Left renal pelvis (tissue), 4 donors: ENCODE data around the gene PHGDH. TPM values are rescaled to one million over a fixed set of nuclear protein-coding genes. Genes with fewer than 3 reads are reported as not detected.
"Not testable (repeated sequence)": the region's sequence is repeated elsewhere in the genome, so short reads cannot be mapped to it uniquely, and the experiment has no call there.

Experiments
- DNase-seq, 4 donors: peaks; one replicate each; pipeline ENCODE4 v3.0.0-alpha.2; 2013; ENCODE audit warnings: low read depth in 4 of 4, low spot score in 3 of 4
- polyA plus RNA-seq, 4 donors: library from polyadenylated mRNA; unstranded; fragments of 120-200 nt; gene quantifications; one replicate each; pipeline ENCODE4 v1.2.1, GENCODE V29; 2013; ENCODE audit not compliant: insufficient read length in 4 of 4

The PHGDH gene
- polyA plus RNA-seq, 4 donors: 117 to 273 (median 258) TPM

- no peak for DNase-seq
Measured at GRCh38 chr1:119784191-119784781, 72.6 kb downstream of the PHGDH start.

- DNase-seq: not testable (repeated sequence)
Measured at GRCh38 chr1:119786046-119786445, 74.3 kb downstream of the PHGDH start.

- not testable (repeated sequence) for DNase-seq
Measured at GRCh38 chr1:119786473-119787050, 74.8 kb downstream of the PHGDH start.

GRCh38 chr1:119787776-119788175 is 76.0 kb downstream of the PHGDH start:
- no peak for DNase-seq

DNA sequence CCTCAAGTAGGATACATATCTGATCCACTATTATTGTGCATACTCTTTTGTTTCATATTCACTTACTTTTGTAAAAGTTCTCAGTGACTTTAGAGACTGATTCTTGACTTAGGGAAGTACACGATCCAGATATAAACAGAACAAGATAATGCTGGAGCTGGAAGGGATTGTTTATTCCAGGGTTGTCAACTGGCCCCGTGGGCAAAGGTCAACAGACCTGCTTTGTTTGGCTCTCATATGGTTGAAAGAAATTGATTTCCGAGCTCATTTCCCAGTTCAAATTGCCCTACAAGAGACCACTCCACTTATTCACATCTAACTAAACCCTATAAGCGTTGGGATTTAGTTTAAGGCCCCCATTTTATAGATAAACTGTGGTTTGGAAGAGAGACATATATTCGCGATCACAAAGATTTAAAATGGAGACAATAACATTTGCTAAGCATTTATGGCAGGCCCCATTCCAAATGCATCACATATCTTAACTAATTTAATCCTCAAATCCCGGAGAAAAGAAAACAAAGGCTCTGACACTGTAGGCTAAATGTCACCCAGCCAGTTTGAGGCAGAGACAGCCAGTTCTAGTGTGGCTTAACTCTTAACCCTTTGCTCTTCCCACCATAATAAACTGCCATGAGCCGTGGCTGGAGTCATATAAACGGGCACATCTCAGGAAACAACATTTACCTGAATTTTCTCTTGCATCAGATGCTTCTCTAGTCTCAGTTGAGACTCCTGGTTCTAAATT is 78.9 kb downstream of the PHGDH start:
- no peak for DNase-seq

- DNase-seq: no peak
Measured at GRCh38 chr1:119791377-119791776, 79.6 kb downstream of the PHGDH start.

Other genes starting within 250 kb of the PHGDH start
- gene HSD3B1, start 204.7 kb upstream of the PHGDH start, polyA plus RNA-seq: 1 to 10 TPM in 1 of 4 donors, under 1 TPM in 1, not detected in 2; 0.40 to 1.1 TPM
- gene ZNF697, start 63.7 kb upstream of the PHGDH start, polyA plus RNA-seq: 10 to 100 TPM; 14.4 to 22.0 (median 20.5) TPM
- gene HMGCS2, start 57.0 kb downstream of the PHGDH start, polyA plus RNA-seq: 100 to 1,000 TPM in 2 of 4 donors, 10 to 100 TPM in 1, 1 to 10 TPM in 1; 3.9 to 140 (median 99.4) TPM
- gene REG4, start 99.5 kb downstream of the PHGDH start, polyA plus RNA-seq: 1 to 10 TPM in 3 of 4 donors, not detected in 1; 1.1 to 1.6 (median 1.2) TPM
- not detected for gene ADAM30, start 184.6 kb downstream of the PHGDH start, polyA plus RNA-seq